Neural cell (in vitro differentiated cells): Measurements from ENCODE around the gene LTBP1. TPM values are rescaled to one million over a fixed set of nuclear protein-coding genes. Genes with fewer than 3 reads are reported as not detected.

Experiments used
- H2AFZ ChIP-seq: fragments of 200-600, 300-800 bp; sonication (generic), shearing (Covaris generic); 2 replicates; pipeline ENCODE4 v1.6.0; 2014; ENCODE audit warnings: low read depth, mild to moderate bottlenecking, antibody characterized with exemption, low read length, moderate library complexity
- H3F3A ChIP-seq: fragments of 200-600 bp; shearing (Covaris generic); 2 replicates; pipeline ENCODE4 v1.6.1; 2016; ENCODE audit warnings: mild to moderate bottlenecking, moderate library complexity, mixed read lengths, antibody characterized with exemption, low read length; ENCODE audit not compliant: insufficient read depth, poor library complexity, severe bottlenecking
- H3K27ac ChIP-seq: fragments of 200-600, 300-800 bp; sonication (generic), shearing (Covaris generic); 2 replicates; pipeline ENCODE4 v1.5.1; 2014; ENCODE audit warnings: mild to moderate bottlenecking, low read length, moderate library complexity
- H3K27me3 ChIP-seq: fragments of 300-800, 200-600 bp; sonication (generic), shearing (Covaris generic); 2 replicates; pipeline ENCODE4 v1.6.0; 2014; ENCODE audit warnings: mild to moderate bottlenecking, low read depth, low read length, moderate library complexity; ENCODE audit not compliant: insufficient read depth
- H3K36me3 ChIP-seq: fragments of 300-800, 200-600 bp; sonication (generic), shearing (Covaris generic); 2 replicates; pipeline ENCODE4 v1.5.1; 2014; ENCODE audit warnings: mild to moderate bottlenecking, antibody characterized with exemption, low read length, moderate library complexity; ENCODE audit not compliant: insufficient read depth
- H3K4me2 ChIP-seq: fragments of 300-800, 200-600 bp; sonication (generic), shearing (Covaris generic); 2 replicates; pipeline ENCODE4 v1.6.0; 2014; ENCODE audit warnings: mild to moderate bottlenecking, low read length
- H3K4me3 ChIP-seq: fragments of 300-800, 200-600 bp; sonication (generic), shearing (Covaris generic); 2 replicates; pipeline ENCODE4 v1.5.1; 2014; ENCODE audit warnings: mild to moderate bottlenecking, low read length, moderate library complexity
- H3K79me2 ChIP-seq: fragments of 200-600 bp; shearing (Covaris generic); replicated peaks from 2 replicates; pipeline ENCODE4 v1.6.0; 2014; ENCODE audit warnings: mild to moderate bottlenecking, low read length, moderate library complexity; ENCODE audit not compliant: insufficient read depth
- H3K9ac ChIP-seq: fragments of 300-800, 200-600 bp; sonication (generic), shearing (Covaris generic); 2 replicates; pipeline ENCODE4 v1.6.1; 2016; ENCODE audit warnings: mild to moderate bottlenecking, low read length, mixed read lengths
- H3K9me2 ChIP-seq: fragments of 200-600 bp; shearing (Covaris generic); 2 replicates; pipeline ENCODE4 v1.6.1; 2016; ENCODE audit warnings: mild to moderate bottlenecking, low read length, mixed read lengths; ENCODE audit not compliant: insufficient read depth
- H3K9me3 ChIP-seq: fragments of 200-600, 300-800 bp; sonication (generic), shearing (Covaris generic); 2 replicates; pipeline ENCODE4 v1.6.1; 2016; ENCODE audit warnings: mild to moderate bottlenecking, mixed run types, low read length, moderate library complexity, mixed read lengths
- H4K20me1 ChIP-seq: fragments of 200-600 bp; shearing (Covaris generic); 2 replicates; pipeline ENCODE4 v1.6.1; 2016; ENCODE audit warnings: mild to moderate bottlenecking, mixed run types; ENCODE audit not compliant: insufficient read depth
- EP300 ChIP-seq: fragments of 450-650 bp; conservative IDR thresholded peaks from 2 replicates; pipeline ENCODE4 v1.6.1; 2014; ENCODE audit warnings: antibody characterized with exemption, mild to moderate bottlenecking, moderate library complexity; ENCODE audit not compliant: poor library complexity, severe bottlenecking
- EZH2 ChIP-seq: fragments of 200-600, 300-800 bp; shearing (Covaris generic), sonication (generic); IDR thresholded peaks from 2 replicates; pipeline ENCODE4 v1.6.1; 2014; ENCODE audit warnings: antibody characterized with exemption, low read length, borderline replicate concordance, mild to moderate bottlenecking; ENCODE audit not compliant: insufficient read depth, poor library complexity, severe bottlenecking
- MXI1 ChIP-seq: fragments of 450-650 bp; conservative IDR thresholded peaks from 2 replicates; pipeline ENCODE4 v1.6.1; 2014; ENCODE audit warnings: antibody characterized with exemption, mild to moderate bottlenecking; ENCODE audit not compliant: poor library complexity, severe bottlenecking
- POLR2AphosphoS5 ChIP-seq: IDR thresholded peaks from 2 replicates; pipeline ENCODE4 v1.6.1; 2012
- RAD21 ChIP-seq: fragments of 450-650 bp; conservative IDR thresholded peaks from 2 replicates; pipeline ENCODE4 v1.6.1; 2014; ENCODE audit warnings: antibody characterized with exemption, mild to moderate bottlenecking, moderate library complexity
- SMC3 ChIP-seq: fragments of 450-650 bp; conservative IDR thresholded peaks from 2 replicates; pipeline ENCODE4 v1.6.1; 2014; ENCODE audit warnings: antibody characterized with exemption, mild to moderate bottlenecking, moderate library complexity; ENCODE audit not compliant: poor library complexity
- TAF1 ChIP-seq: IDR thresholded peaks from 2 replicates; pipeline ENCODE4 v1.6.1; 2012; ENCODE audit warnings: low read depth
- polyA plus RNA-seq: library from polyadenylated mRNA; depleted of rRNA; stranded (reverse); fragments of >200 nt; gene quantifications from 2 replicates; pipeline ENCODE4 v1.2.3, GENCODE V29; 2014
- TF ChIP-seq, protein P1 (sequence below): IDR thresholded peaks from 2 replicates; pipeline ENCODE4 v1.6.1; 2012; ENCODE audit warnings: borderline replicate concordance
- TF ChIP-seq, protein P2 (sequence below): fragments of 450-650 bp; IDR thresholded peaks from 2 replicates; pipeline ENCODE4 v1.5.1; 2014; ENCODE audit warnings: antibody characterized with exemption, mild to moderate bottlenecking, moderate library complexity; ENCODE audit not compliant: poor library complexity, severe bottlenecking

Gene LTBP1
- polyA plus RNA-seq, 1 donor from 2014 or later: 1.8 TPM

- no peak overlapping the region for H3K4me3 ChIP-seq
- no peaks in the 10 kb centered on the region for H3K79me2 ChIP-seq
- no peak overlapping the region for H2AFZ ChIP-seq
Measured at GRCh38 chr2:32904751-32905150, 42.0 kb upstream of the LTBP1 start.

GRCh38 chr2:32905270-32905669, 41.5 kb upstream of the LTBP1 start:
- H3K4me3 ChIP-seq: no peak overlapping the region
- no peaks in the 10 kb centered on the region for H3K79me2 ChIP-seq
- H2AFZ ChIP-seq: no peak overlapping the region
- TF ChIP-seq, protein P1, sequence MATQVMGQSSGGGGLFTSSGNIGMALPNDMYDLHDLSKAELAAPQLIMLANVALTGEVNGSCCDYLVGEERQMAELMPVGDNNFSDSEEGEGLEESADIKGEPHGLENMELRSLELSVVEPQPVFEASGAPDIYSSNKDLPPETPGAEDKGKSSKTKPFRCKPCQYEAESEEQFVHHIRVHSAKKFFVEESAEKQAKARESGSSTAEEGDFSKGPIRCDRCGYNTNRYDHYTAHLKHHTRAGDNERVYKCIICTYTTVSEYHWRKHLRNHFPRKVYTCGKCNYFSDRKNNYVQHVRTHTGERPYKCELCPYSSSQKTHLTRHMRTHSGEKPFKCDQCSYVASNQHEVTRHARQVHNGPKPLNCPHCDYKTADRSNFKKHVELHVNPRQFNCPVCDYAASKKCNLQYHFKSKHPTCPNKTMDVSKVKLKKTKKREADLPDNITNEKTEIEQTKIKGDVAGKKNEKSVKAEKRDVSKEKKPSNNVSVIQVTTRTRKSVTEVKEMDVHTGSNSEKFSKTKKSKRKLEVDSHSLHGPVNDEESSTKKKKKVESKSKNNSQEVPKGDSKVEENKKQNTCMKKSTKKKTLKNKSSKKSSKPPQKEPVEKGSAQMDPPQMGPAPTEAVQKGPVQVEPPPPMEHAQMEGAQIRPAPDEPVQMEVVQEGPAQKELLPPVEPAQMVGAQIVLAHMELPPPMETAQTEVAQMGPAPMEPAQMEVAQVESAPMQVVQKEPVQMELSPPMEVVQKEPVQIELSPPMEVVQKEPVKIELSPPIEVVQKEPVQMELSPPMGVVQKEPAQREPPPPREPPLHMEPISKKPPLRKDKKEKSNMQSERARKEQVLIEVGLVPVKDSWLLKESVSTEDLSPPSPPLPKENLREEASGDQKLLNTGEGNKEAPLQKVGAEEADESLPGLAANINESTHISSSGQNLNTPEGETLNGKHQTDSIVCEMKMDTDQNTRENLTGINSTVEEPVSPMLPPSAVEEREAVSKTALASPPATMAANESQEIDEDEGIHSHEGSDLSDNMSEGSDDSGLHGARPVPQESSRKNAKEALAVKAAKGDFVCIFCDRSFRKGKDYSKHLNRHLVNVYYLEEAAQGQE: no peak
- TF ChIP-seq SMC3: no peak
- no peak for TF ChIP-seq POLR2AphosphoS5
- TF ChIP-seq TAF1: no peak
- TF ChIP-seq EZH2: no peak
- H3K9me2 ChIP-seq: no peaks in the 10 kb centered on the region
- H3K27me3 ChIP-seq: no peaks in the 10 kb centered on the region
- H4K20me1 ChIP-seq: no peaks in the 10 kb centered on the region
- H3K27ac ChIP-seq: no peak overlapping the region
- H3K9ac ChIP-seq: no peak overlapping the region
- H3F3A ChIP-seq: no peaks in the 10 kb centered on the region
- H3K36me3 ChIP-seq: no peaks in the 10 kb centered on the region
- no peaks in the 10 kb centered on the region for H3K9me3 ChIP-seq
- H3K4me2 ChIP-seq: no peak overlapping the region

More at GRCh38 chr2:32904751-32905150, 42.0 kb upstream of the LTBP1 start:
- Histone ChIP-seq H3K9ac (no peak overlapping the region), H3K9me3 (no peaks in the 10 kb centered on the region), H3K36me3 (no peaks in the 10 kb centered on the region), H3K27me3 (no peaks in the 10 kb centered on the region), H3K4me2 (no peak overlapping the region), H3K27ac (no peak overlapping the region), H4K20me1 (no peaks in the 10 kb centered on the region), H3F3A (no peaks in the 10 kb centered on the region), H3K9me2 (no peaks in the 10 kb centered on the region)
- TF ChIP-seq RAD21 (no peak), MXI1 (no peak), EP300 (no peak), POLR2AphosphoS5 (no peak), TAF1 (no peak)
- TF ChIP-seq, protein P2, sequence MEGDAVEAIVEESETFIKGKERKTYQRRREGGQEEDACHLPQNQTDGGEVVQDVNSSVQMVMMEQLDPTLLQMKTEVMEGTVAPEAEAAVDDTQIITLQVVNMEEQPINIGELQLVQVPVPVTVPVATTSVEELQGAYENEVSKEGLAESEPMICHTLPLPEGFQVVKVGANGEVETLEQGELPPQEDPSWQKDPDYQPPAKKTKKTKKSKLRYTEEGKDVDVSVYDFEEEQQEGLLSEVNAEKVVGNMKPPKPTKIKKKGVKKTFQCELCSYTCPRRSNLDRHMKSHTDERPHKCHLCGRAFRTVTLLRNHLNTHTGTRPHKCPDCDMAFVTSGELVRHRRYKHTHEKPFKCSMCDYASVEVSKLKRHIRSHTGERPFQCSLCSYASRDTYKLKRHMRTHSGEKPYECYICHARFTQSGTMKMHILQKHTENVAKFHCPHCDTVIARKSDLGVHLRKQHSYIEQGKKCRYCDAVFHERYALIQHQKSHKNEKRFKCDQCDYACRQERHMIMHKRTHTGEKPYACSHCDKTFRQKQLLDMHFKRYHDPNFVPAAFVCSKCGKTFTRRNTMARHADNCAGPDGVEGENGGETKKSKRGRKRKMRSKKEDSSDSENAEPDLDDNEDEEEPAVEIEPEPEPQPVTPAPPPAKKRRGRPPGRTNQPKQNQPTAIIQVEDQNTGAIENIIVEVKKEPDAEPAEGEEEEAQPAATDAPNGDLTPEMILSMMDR: no peak
- TF ChIP-seq, protein P1: no peak
